SK-N-SH (cell line): Measurements from ENCODE around the gene GALNT18. TPM values are rescaled to one million over a fixed set of nuclear protein-coding genes. Genes with fewer than 3 reads are reported as not detected.

Source experiments
- CTCF ChIA-PET: fragments of 300-600, 350-600 bp; formaldehyde crosslinking; extraction: SDS; loops from one replicate; lab custom pipeline; 2021; lab: Yijun Ruan, JAX
- POLR2A ChIA-PET: fragments of 350-600 bp; sonication (Branson Sonifier 250); formaldehyde crosslinking; extraction: SDS; loops from one replicate; lab custom pipeline; 2020; ENCODE audit warnings: antibody characterized with exemption, inconsistent platforms; lab: Yijun Ruan, JAX
- DNase-seq: peaks from one replicate; pipeline ENCODE4 v3.0.0; 2012
- H2AFZ ChIP-seq: fragments of 200-600 bp; sonication (generic); 2 replicates; pipeline ENCODE4 v1.8.1; 2016; ENCODE audit warnings: antibody characterized with exemption, mild to moderate bottlenecking, low read depth
- H3F3A ChIP-seq: fragments of 200-600 bp; sonication (generic); replicated peaks from 2 replicates; pipeline ENCODE3; 2016; ENCODE audit warnings: antibody characterized with exemption, mild to moderate bottlenecking; ENCODE audit not compliant: insufficient read depth
- H3K27ac ChIP-seq, 2 experiments: fragments of 200-500 bp in 1 of 2; fragments of 200-600 bp in 1 of 2; sonication (Bioruptor generic) in 1 of 2; sonication (generic), shearing (Covaris generic) in 1 of 2; 2 replicates each; pipeline versions ENCODE4 v1.5.1 to v1.6.1; 2014 to 2016; ENCODE audit warnings: low read depth in 2 of 2, inconsistent platforms in 1 of 2, low read length in 1 of 2, mild to moderate bottlenecking in 1 of 2, mixed read lengths in 1 of 2
- H3K27me3 ChIP-seq: fragments of 200-600 bp; sonication (generic), shearing (Covaris generic); 2 replicates; pipeline ENCODE4 v1.6.1; 2016; ENCODE audit warnings: mixed run types; ENCODE audit not compliant: insufficient read depth
- H3K36me3 ChIP-seq, 2 experiments: fragments of 200-500 bp in 1 of 2; fragments of 200-600 bp in 1 of 2; sonication (Bioruptor generic) in 1 of 2; sonication (generic) in 1 of 2; replicated peaks in 1 of 2; 2 replicates each; pipeline versions ENCODE3 to v1.5.1; 2014 to 2016; ENCODE audit warnings: low read length in 1 of 2, mild to moderate bottlenecking in 1 of 2; ENCODE audit not compliant: insufficient read depth in 2 of 2, control insufficient read depth in 1 of 2
- H3K4me1 ChIP-seq, 2 experiments: fragments of 200-500 bp in 1 of 2; fragments of 200-600 bp in 1 of 2; sonication (Bioruptor generic) in 1 of 2; sonication (generic), shearing (Covaris generic) in 1 of 2; 2 replicates each; pipeline versions ENCODE4 v1.5.1 to v1.6.1; 2014 to 2016; ENCODE audit warnings: low read depth in 1 of 2, low read length in 1 of 2, mixed run types in 1 of 2; ENCODE audit not compliant: insufficient read depth in 2 of 2, control insufficient read depth in 1 of 2
- H3K4me2 ChIP-seq: fragments of 200-600 bp; sonication (generic), shearing (Covaris generic); 2 replicates; pipeline ENCODE4 v1.6.1; 2017; ENCODE audit warnings: mixed run types
- H3K4me3 ChIP-seq, 2 experiments: fragments of 200-500 bp in 1 of 2; fragments of 200-600 bp in 1 of 2; sonication (Bioruptor generic) in 1 of 2; sonication (generic), shearing (Covaris generic) in 1 of 2; 2 replicates each; pipeline versions ENCODE4 v1.5.1 to v1.8.1; 2014 to 2016; ENCODE audit warnings: low read depth in 2 of 2, inconsistent platforms in 1 of 2, low read length in 1 of 2, mild to moderate bottlenecking in 1 of 2, mixed read lengths in 1 of 2, moderate library complexity in 1 of 2
- H3K79me2 ChIP-seq: fragments of 200-600 bp; sonication (generic); 2 replicates; pipeline ENCODE4 v1.8.1; 2017; ENCODE audit warnings: mild to moderate bottlenecking; ENCODE audit not compliant: insufficient read depth
- H3K9ac ChIP-seq: fragments of 200-600 bp; sonication (generic); 2 replicates; pipeline ENCODE4 v1.6.1; 2017; ENCODE audit warnings: mixed run types
- H3K9me2 ChIP-seq: fragments of 200-600 bp; sonication (generic); 2 replicates; pipeline ENCODE4 v1.6.1; 2017; ENCODE audit warnings: mixed run types
- H3K9me3 ChIP-seq: fragments of 200-600 bp; sonication (generic); 2 replicates; pipeline ENCODE4 v1.6.1; 2017; ENCODE audit warnings: mixed run types, mild to moderate bottlenecking, moderate library complexity
- H4K20me1 ChIP-seq: fragments of 200-600 bp; sonication (generic); 2 replicates; pipeline ENCODE4 v1.6.1; 2017; ENCODE audit warnings: mild to moderate bottlenecking, mixed run types; ENCODE audit not compliant: insufficient read depth
- CHD2 ChIP-seq: fragments of 150-350 bp; IDR thresholded peaks from 2 replicates; pipeline ENCODE4 v1.6.1; 2018; ENCODE audit warnings: low read length; ENCODE audit not compliant: partially characterized antibody
- FOSL2 ChIP-seq: IDR thresholded peaks from 2 replicates; pipeline ENCODE4 v1.4.0; 2012; ENCODE audit warnings: low read depth, mild to moderate bottlenecking, moderate library complexity, borderline replicate concordance
- FOXJ3 ChIP-seq: sonication (generic); formaldehyde crosslinking; IDR thresholded peaks from 2 replicates; pipeline ENCODE4 v1.5.1; 2020; ENCODE audit warnings: mild to moderate bottlenecking, missing genetic modification reagents
- FOXM1 ChIP-seq: IDR thresholded peaks from 2 replicates; pipeline ENCODE4 v1.4.0; 2012; ENCODE audit warnings: low read depth, mild to moderate bottlenecking
- MEF2A ChIP-seq: IDR thresholded peaks from 2 replicates; pipeline ENCODE4 v1.4.0; 2012; ENCODE audit warnings: low read depth, borderline replicate concordance
- SMC3 ChIP-seq: IDR thresholded peaks from 2 replicates; pipeline ENCODE4 v1.6.1; 2012; ENCODE audit warnings: low read depth, low read length, improper control_type of control experiment
- TAF1 ChIP-seq: IDR thresholded peaks from 2 replicates; pipeline ENCODE4 v1.6.1; 2012; ENCODE audit warnings: low read depth, mild to moderate bottlenecking, low read length, moderate library complexity, borderline replicate concordance
- YY1 ChIP-seq: IDR thresholded peaks from 2 replicates; pipeline ENCODE4 v1.4.0; 2012; ENCODE audit warnings: low read depth, mild to moderate bottlenecking
- WGBS: methylation state at CpG from one replicate; pipeline ENCODE4 v1.1.6; 2017; ENCODE audit warnings: low lambda C conversion rate; 5-methylcytosine and 5-hydroxymethylcytosine counted together
- polyA plus RNA-seq, 3 experiments: library from polyadenylated mRNA; depleted of rRNA; stranded (reverse); fragments of >200 nt; gene quantifications; 2 replicates each; pipeline ENCODE4 v1.2.3, GENCODE V29; 2012
- TF ChIP-seq, protein P1 (sequence below): IDR thresholded peaks from 2 replicates; pipeline ENCODE4; 2012
- TF ChIP-seq, protein P2 (sequence below): IDR thresholded peaks from 2 replicates; pipeline ENCODE4 v1.4.0; 2012; ENCODE audit warnings: low read depth, borderline replicate concordance
- TF ChIP-seq, protein P3 (sequence below): fragments of 150-350 bp; IDR thresholded peaks from 2 replicates; pipeline ENCODE4 v1.6.1; 2017; ENCODE audit warnings: antibody characterized with exemption, low read length, low read depth, borderline replicate concordance
- TF ChIP-seq, protein P4 (sequence below): fragments of 200-600 bp; sonication (generic); IDR thresholded peaks from 2 replicates; pipeline ENCODE4 v1.6.1; 2017; ENCODE audit warnings: antibody characterized with exemption, mild to moderate bottlenecking, moderate library complexity

GALNT18 gene
- polyA plus RNA-seq, 1 of the 3 experiments (the other 2 are of a cell fraction): 0.64 TPM

DNA sequence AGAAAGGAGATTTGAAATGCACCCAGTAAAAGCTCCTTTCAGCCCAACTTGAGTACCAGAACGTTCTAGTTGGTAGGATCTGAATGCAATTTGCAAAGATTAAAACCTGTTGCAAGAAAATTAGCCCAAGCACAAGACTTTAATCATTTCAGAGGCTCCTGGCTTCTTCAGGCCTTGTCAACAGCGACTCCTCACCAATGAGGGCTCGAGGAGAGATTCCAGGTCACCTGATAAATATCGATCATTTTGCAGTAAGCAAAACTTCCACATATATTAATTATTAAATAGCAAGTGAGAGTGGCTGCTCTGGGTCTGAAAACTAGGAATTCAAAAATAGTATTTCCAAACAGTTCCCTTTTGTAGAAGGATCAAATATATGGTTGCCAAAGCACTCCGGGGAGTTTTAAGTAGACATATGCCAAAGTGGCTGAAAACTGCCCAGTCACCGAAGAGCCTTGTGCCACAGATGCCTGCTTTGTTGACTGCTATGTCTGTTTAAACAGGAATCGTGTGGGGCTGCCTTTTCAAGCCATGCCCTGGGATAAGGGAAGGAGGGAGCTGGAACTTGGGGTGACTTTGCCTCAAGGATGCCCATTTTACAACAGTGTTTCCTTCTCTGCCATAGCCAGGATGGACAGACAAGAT is 332.7 kb downstream of the GALNT18 start:
- no peaks in the 10 kb centered on the region for H3K9me3 ChIP-seq
- H3K27me3 ChIP-seq: 0 out of 2 replicates have a peak, but pooled peaks cover 7% of the 10 kb centered on the region
- no peaks in the 10 kb centered on the region for H4K20me1 ChIP-seq
- no peaks in the 10 kb centered on the region for H3F3A ChIP-seq
- no peaks in the 10 kb centered on the region for H3K9me2 ChIP-seq
- H3K4me3 ChIP-seq: no peak overlapping the region
- no peaks in the 10 kb centered on the region for H3K79me2 ChIP-seq
- H3K27ac ChIP-seq: no peak overlapping the region
- ChIA-PET POLR2A (no interaction called here), CTCF (no interaction called here)
- no peak overlapping the region for H3K4me2 ChIP-seq
- H3K9ac ChIP-seq: no peak overlapping the region
- H3K4me1 ChIP-seq: peaks cover 0 to 7% of the 10 kb centered on the region in 2 experiments; a peak in 1 of 4 replicates
- 53% methylated on average over 7 of the region's 7 CpGs for WGBS
- no peak for TF ChIP-seq MEF2A
- TF ChIP-seq TAF1: no peak
- TF ChIP-seq, protein P1, sequence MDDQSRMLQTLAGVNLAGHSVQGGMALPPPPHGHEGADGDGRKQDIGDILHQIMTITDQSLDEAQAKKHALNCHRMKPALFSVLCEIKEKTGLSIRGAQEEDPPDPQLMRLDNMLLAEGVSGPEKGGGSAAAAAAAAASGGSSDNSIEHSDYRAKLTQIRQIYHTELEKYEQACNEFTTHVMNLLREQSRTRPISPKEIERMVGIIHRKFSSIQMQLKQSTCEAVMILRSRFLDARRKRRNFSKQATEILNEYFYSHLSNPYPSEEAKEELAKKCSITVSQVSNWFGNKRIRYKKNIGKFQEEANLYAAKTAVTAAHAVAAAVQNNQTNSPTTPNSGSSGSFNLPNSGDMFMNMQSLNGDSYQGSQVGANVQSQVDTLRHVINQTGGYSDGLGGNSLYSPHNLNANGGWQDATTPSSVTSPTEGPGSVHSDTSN: no peak
- TF ChIP-seq, protein P2, sequence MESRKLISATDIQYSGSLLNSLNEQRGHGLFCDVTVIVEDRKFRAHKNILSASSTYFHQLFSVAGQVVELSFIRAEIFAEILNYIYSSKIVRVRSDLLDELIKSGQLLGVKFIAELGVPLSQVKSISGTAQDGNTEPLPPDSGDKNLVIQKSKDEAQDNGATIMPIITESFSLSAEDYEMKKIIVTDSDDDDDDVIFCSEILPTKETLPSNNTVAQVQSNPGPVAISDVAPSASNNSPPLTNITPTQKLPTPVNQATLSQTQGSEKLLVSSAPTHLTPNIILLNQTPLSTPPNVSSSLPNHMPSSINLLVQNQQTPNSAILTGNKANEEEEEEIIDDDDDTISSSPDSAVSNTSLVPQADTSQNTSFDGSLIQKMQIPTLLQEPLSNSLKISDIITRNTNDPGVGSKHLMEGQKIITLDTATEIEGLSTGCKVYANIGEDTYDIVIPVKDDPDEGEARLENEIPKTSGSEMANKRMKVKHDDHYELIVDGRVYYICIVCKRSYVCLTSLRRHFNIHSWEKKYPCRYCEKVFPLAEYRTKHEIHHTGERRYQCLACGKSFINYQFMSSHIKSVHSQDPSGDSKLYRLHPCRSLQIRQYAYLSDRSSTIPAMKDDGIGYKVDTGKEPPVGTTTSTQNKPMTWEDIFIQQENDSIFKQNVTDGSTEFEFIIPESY: no peak
- TF ChIP-seq CHD2: no peak
- TF ChIP-seq, all 33 proteins: peak for 0
- DNase-seq: no peak
- Histone ChIP-seq H3K36me3 (no peaks in the 10 kb centered on the region), H2AFZ (no peak overlapping the region)

DNA sequence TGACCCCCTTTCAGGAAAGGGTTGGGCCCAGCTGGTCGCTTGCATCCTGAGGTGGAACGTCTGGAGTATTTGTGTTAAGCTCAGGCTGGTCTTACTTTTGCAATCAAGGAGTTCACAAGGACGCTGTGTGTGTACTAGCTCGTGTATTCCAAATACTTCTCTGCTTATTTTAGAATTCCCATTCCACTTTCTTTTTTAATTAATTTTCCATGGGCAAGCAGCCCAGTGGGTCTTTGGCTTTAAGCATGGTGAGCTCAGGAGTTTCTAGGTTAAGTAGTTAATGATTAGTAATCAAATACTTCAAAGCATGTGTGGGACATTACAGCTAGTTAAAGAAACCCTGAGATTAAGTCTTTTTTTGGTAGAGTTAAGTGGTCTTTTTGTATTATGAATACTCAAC is 337.3 kb downstream of the GALNT18 start:
- H3F3A ChIP-seq: no peaks in the 10 kb centered on the region
- H4K20me1 ChIP-seq: no peaks in the 10 kb centered on the region
- no peaks in the 10 kb centered on the region for H3K9me3 ChIP-seq
- TF ChIP-seq SMC3 (no peak), FOXJ3 (CRISPR knock-in tag) (no peak), YY1 (no peak), MEF2A (no peak), FOSL2 (no peak), TAF1 (no peak), FOXM1 (no peak)
- TF ChIP-seq, protein P3, sequence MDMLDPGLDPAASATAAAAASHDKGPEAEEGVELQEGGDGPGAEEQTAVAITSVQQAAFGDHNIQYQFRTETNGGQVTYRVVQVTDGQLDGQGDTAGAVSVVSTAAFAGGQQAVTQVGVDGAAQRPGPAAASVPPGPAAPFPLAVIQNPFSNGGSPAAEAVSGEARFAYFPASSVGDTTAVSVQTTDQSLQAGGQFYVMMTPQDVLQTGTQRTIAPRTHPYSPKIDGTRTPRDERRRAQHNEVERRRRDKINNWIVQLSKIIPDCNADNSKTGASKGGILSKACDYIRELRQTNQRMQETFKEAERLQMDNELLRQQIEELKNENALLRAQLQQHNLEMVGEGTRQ: no peak
- TF ChIP-seq, protein P4, sequence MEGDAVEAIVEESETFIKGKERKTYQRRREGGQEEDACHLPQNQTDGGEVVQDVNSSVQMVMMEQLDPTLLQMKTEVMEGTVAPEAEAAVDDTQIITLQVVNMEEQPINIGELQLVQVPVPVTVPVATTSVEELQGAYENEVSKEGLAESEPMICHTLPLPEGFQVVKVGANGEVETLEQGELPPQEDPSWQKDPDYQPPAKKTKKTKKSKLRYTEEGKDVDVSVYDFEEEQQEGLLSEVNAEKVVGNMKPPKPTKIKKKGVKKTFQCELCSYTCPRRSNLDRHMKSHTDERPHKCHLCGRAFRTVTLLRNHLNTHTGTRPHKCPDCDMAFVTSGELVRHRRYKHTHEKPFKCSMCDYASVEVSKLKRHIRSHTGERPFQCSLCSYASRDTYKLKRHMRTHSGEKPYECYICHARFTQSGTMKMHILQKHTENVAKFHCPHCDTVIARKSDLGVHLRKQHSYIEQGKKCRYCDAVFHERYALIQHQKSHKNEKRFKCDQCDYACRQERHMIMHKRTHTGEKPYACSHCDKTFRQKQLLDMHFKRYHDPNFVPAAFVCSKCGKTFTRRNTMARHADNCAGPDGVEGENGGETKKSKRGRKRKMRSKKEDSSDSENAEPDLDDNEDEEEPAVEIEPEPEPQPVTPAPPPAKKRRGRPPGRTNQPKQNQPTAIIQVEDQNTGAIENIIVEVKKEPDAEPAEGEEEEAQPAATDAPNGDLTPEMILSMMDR: no peak
- H3K4me1 ChIP-seq: no peaks in the 10 kb centered on the region; a peak in 2 of 4 replicates
- CTCF ChIA-PET: interaction anchor here (1.1 kb wide), 1 partner anchor 18 kb away, joined by 4 read pairs; no protein-coding TSS in a partner anchor
- DNase-seq: no peak
- POLR2A ChIA-PET: no interaction called here
- no peak overlapping the region for H3K9ac ChIP-seq
- H3K27ac ChIP-seq: no peak overlapping the region
- H2AFZ ChIP-seq: no peak overlapping the region
- H3K4me2 ChIP-seq: no peak overlapping the region
- H3K79me2 ChIP-seq: no peaks in the 10 kb centered on the region
- H3K9me2 ChIP-seq: no peaks in the 10 kb centered on the region
- 0 out of 2 replicates have a peak, but pooled peaks cover 7% of the 10 kb centered on the region for H3K27me3 ChIP-seq
- WGBS: 45% methylated on average over 4 of the region's 4 CpGs
- no peaks in the 10 kb centered on the region for H3K36me3 ChIP-seq
- H3K4me3 ChIP-seq: no peak overlapping the region
